Astrocyte (in vitro differentiated cells and primary cell): ENCODE measurements around the gene MAP3K20. TPM values are rescaled to one million over a fixed set of nuclear protein-coding genes. Genes with fewer than 3 reads are reported as not detected.

Experiments used
- DNase-seq: peaks from one replicate; pipeline ENCODE4 v3.0.0-alpha.2; 2010; ENCODE audit warnings: low read depth
- FAIRE-seq: peaks from 2 replicates; lab custom pipeline; 2011; peaks lifted over from hg19 to GRCh38; lab: Jason Lieb, UNC
- H2AFZ ChIP-seq: 2 replicates; pipeline ENCODE4 v1.6.0; 2012; ENCODE audit warnings: low read depth, low read length, inconsistent platforms
- H3K27ac ChIP-seq: 2 replicates; pipeline ENCODE4 v1.5.1; 2011; ENCODE audit warnings: low read depth, low read length, inconsistent platforms
- H3K27me3 ChIP-seq: 2 replicates; pipeline ENCODE4 v1.6.0; 2011; ENCODE audit warnings: low read length, inconsistent platforms; ENCODE audit not compliant: insufficient read depth
- H3K36me3 ChIP-seq: 2 replicates; pipeline ENCODE4 v1.5.1; 2011; ENCODE audit warnings: low read length, inconsistent platforms; ENCODE audit not compliant: insufficient read depth
- H3K4me1 ChIP-seq: 2 replicates; pipeline ENCODE4 v1.5.1; 2011; ENCODE audit warnings: low read length, inconsistent platforms; ENCODE audit not compliant: insufficient read depth
- H3K4me2 ChIP-seq: 2 replicates; pipeline ENCODE4 v1.6.0; 2012; ENCODE audit warnings: low read length, inconsistent platforms
- H3K4me3 ChIP-seq: 2 replicates; pipeline ENCODE4 v1.5.1; 2011; ENCODE audit warnings: low read depth, mild to moderate bottlenecking, low read length, inconsistent platforms; ENCODE audit not compliant: insufficient read depth
- H3K79me2 ChIP-seq: 2 replicates; pipeline ENCODE4 v1.6.0; 2012; ENCODE audit warnings: mild to moderate bottlenecking, low read length, inconsistent platforms; ENCODE audit not compliant: insufficient read depth
- H3K9ac ChIP-seq: 2 replicates; pipeline ENCODE4 v1.6.0; 2012; ENCODE audit warnings: mild to moderate bottlenecking, low read length, inconsistent platforms
- H3K9me3 ChIP-seq: 2 replicates; pipeline ENCODE4 v1.5.1; 2012; ENCODE audit warnings: low read depth, mild to moderate bottlenecking, low read length, inconsistent platforms; ENCODE audit not compliant: insufficient read depth
- H4K20me1 ChIP-seq: 2 replicates; pipeline ENCODE4 v1.6.0; 2012; ENCODE audit warnings: low read length, inconsistent platforms; ENCODE audit not compliant: insufficient read depth
- H3K27ac Mint-ChIP-seq: one replicate; pipeline ENCODE4 v1.8.0; 2021; ENCODE audit warnings: mild to moderate bottlenecking, mixed read lengths; ENCODE audit not compliant: unreplicated experiment
- H3K27me3 Mint-ChIP-seq: one replicate; pipeline ENCODE4 v1.8.0; 2021; ENCODE audit warnings: low read depth, mixed read lengths; ENCODE audit not compliant: unreplicated experiment
- H3K36me3 Mint-ChIP-seq: one replicate; pipeline ENCODE4 v1.8.0; 2021; ENCODE audit warnings: low read depth, mixed read lengths; ENCODE audit not compliant: unreplicated experiment
- H3K4me1 Mint-ChIP-seq: one replicate; pipeline ENCODE4 v1.8.0; 2021; ENCODE audit warnings: low read depth, mixed read lengths; ENCODE audit not compliant: unreplicated experiment
- H3K4me3 Mint-ChIP-seq: one replicate; pipeline ENCODE4 v1.8.0; 2021; ENCODE audit warnings: mild to moderate bottlenecking, moderate library complexity, mixed read lengths; ENCODE audit not compliant: unreplicated experiment
- H3K9me3 Mint-ChIP-seq: one replicate; pipeline ENCODE4 v1.8.0; 2021; ENCODE audit warnings: mild to moderate bottlenecking, mixed read lengths; ENCODE audit not compliant: unreplicated experiment
- EZH2 ChIP-seq: IDR thresholded peaks from 2 replicates; pipeline ENCODE4 v1.6.1; 2012; ENCODE audit warnings: mild to moderate bottlenecking, low read length, inconsistent platforms; ENCODE audit not compliant: insufficient read depth
- total RNA-seq: library from RNA; stranded (reverse); gene quantifications from 2 replicates; pipeline ENCODE4 v1.2.1, GENCODE V29; 2021
- TF ChIP-seq, protein P1 (sequence below): IDR thresholded peaks from 2 replicates; pipeline ENCODE4 v1.5.1; 2011; ENCODE audit warnings: low read depth, mild to moderate bottlenecking, inconsistent platforms, low read length, moderate library complexity; ENCODE audit not compliant: insufficient read depth

Gene MAP3K20
- total RNA-seq, 1 donor from 2014 or later: 42.4 TPM

- TF ChIP-seq, protein P1, sequence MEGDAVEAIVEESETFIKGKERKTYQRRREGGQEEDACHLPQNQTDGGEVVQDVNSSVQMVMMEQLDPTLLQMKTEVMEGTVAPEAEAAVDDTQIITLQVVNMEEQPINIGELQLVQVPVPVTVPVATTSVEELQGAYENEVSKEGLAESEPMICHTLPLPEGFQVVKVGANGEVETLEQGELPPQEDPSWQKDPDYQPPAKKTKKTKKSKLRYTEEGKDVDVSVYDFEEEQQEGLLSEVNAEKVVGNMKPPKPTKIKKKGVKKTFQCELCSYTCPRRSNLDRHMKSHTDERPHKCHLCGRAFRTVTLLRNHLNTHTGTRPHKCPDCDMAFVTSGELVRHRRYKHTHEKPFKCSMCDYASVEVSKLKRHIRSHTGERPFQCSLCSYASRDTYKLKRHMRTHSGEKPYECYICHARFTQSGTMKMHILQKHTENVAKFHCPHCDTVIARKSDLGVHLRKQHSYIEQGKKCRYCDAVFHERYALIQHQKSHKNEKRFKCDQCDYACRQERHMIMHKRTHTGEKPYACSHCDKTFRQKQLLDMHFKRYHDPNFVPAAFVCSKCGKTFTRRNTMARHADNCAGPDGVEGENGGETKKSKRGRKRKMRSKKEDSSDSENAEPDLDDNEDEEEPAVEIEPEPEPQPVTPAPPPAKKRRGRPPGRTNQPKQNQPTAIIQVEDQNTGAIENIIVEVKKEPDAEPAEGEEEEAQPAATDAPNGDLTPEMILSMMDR: no peak
- TF ChIP-seq EZH2: no peak
- H3K27me3 Mint-ChIP-seq: no peaks in the 10 kb centered on the region
- peaks cover 55% of the 10 kb centered on the region for H3K4me1 Mint-ChIP-seq
- no peaks in the 10 kb centered on the region for H3K9me3 Mint-ChIP-seq
- H2AFZ ChIP-seq: no peak overlapping the region
- no peaks in the 10 kb centered on the region for H3K36me3 ChIP-seq
- H3K27ac ChIP-seq: peak overlapping the region; percentile 72
- no peaks in the 10 kb centered on the region for H4K20me1 ChIP-seq
- no peaks in the 10 kb centered on the region for H3K79me2 ChIP-seq
- no peaks in the 10 kb centered on the region for H3K27me3 ChIP-seq
- H3K4me3 Mint-ChIP-seq: no peak overlapping the region
- H3K4me1 ChIP-seq: peaks cover 18% of the 10 kb centered on the region
- H3K36me3 Mint-ChIP-seq: no peaks in the 10 kb centered on the region
- peak overlapping the region; percentile 92 for H3K27ac Mint-ChIP-seq
- DNase-seq (peak; percentile 99), FAIRE-seq (peak; percentile 49)
- H3K4me3 ChIP-seq: no peak overlapping the region
- H3K4me2 ChIP-seq: peak overlapping the region; percentile 50
- no peaks in the 10 kb centered on the region for H3K9me3 ChIP-seq
- peak overlapping the region; percentile 46 for H3K9ac ChIP-seq
These were observed 26.6 kb upstream of the MAP3K20 start for GRCh38 chr2:173048897-173049661.

- Mint-ChIP-seq H3K4me1 (peaks cover 57% of the 10 kb centered on the region), H3K4me3 (no peak overlapping the region), H3K27ac (peak overlapping the region; percentile 83), H3K36me3 (no peaks in the 10 kb centered on the region), H3K27me3 (no peaks in the 10 kb centered on the region), H3K9me3 (no peaks in the 10 kb centered on the region)
- H3K4me3 ChIP-seq: no peak overlapping the region
- peak overlapping the region; percentile 50 for H3K4me2 ChIP-seq
- H3K9ac ChIP-seq: peak overlapping the region; percentile 46
- H3K4me1 ChIP-seq: peaks cover 18% of the 10 kb centered on the region
- no peaks in the 10 kb centered on the region for H3K27me3 ChIP-seq
- DNase-seq: no peak
- H4K20me1 ChIP-seq: no peaks in the 10 kb centered on the region
- no peak overlapping the region for H2AFZ ChIP-seq
- peak; percentile 5 for FAIRE-seq
- H3K79me2 ChIP-seq: no peaks in the 10 kb centered on the region
- H3K36me3 ChIP-seq: no peaks in the 10 kb centered on the region
- H3K27ac ChIP-seq: peak overlapping the region; percentile 72
- no peaks in the 10 kb centered on the region for H3K9me3 ChIP-seq
- TF ChIP-seq EZH2: no peak
- TF ChIP-seq, protein P1: no peak
These were observed 25.8 kb upstream of the MAP3K20 start for GRCh38 chr2:173049831-173050230.

DNA sequence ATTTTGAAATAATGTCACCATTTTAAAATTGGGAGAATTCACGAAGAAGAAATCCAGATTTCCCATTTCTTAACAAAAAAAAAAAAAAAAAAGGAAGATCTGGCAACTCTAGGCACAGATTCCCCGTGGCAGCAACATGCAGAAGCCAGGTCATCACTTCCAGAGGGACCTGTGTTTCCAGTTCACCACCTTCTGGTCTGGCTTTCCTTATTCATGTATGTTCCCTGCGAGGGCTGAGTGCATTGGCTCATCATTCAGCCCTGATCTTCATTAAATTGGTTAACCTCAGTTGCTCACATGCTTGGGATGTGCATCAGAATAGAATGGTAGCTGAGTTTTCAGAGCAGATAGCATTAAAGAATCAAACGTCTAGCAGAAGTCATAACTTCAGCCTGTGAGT, 25.0 kb upstream of the MAP3K20 start:
- DNase-seq (no peak), FAIRE-seq (peak; percentile 34)
- no peaks in the 10 kb centered on the region for H3K36me3 Mint-ChIP-seq
- Histone ChIP-seq H3K9me3 (no peaks in the 10 kb centered on the region), H3K4me3 (no peak overlapping the region), H3K4me1 (peaks cover 18% of the 10 kb centered on the region), H2AFZ (no peak overlapping the region), H4K20me1 (no peaks in the 10 kb centered on the region), H3K9ac (no peak overlapping the region), H3K27me3 (no peaks in the 10 kb centered on the region), H3K27ac (no peak overlapping the region), H3K36me3 (no peaks in the 10 kb centered on the region), H3K79me2 (no peaks in the 10 kb centered on the region), H3K4me2 (no peak overlapping the region)
- TF ChIP-seq EZH2: no peak
- TF ChIP-seq, protein P1: no peak
- peak overlapping the region; percentile 83 for H3K27ac Mint-ChIP-seq
- no peak overlapping the region for H3K4me3 Mint-ChIP-seq
- H3K27me3 Mint-ChIP-seq: no peaks in the 10 kb centered on the region
- no peaks in the 10 kb centered on the region for H3K9me3 Mint-ChIP-seq
- peaks cover 54% of the 10 kb centered on the region for H3K4me1 Mint-ChIP-seq
